SU-DHL-6 (cell line): ENCODE measurements around the gene PLSCR3.

Experiments
- EZH2phosphoT487 ChIP-seq: fragments of 200-600 bp; sonication (generic), shearing (Covaris generic); conservative IDR thresholded peaks from 2 replicates; pipeline ENCODE4 v1.6.1; 2018; ENCODE audit warnings: mild to moderate bottlenecking, antibody characterized with exemption, low read length, moderate library complexity, mixed read lengths
- TF ChIP-seq, protein P1 (sequence below): fragments of 200-600 bp; sonication (generic); IDR thresholded peaks from one replicate; pipeline ENCODE4 v1.5.1; 2017; ENCODE audit warnings: antibody characterized with exemption, mild to moderate bottlenecking, low read length, moderate library complexity; ENCODE audit not compliant: insufficient read depth, poor library complexity, severe bottlenecking

GRCh38 chr17:7438656-7439460 lies 44.5 kb upstream of the PLSCR3 start:
- TF ChIP-seq, protein P1, sequence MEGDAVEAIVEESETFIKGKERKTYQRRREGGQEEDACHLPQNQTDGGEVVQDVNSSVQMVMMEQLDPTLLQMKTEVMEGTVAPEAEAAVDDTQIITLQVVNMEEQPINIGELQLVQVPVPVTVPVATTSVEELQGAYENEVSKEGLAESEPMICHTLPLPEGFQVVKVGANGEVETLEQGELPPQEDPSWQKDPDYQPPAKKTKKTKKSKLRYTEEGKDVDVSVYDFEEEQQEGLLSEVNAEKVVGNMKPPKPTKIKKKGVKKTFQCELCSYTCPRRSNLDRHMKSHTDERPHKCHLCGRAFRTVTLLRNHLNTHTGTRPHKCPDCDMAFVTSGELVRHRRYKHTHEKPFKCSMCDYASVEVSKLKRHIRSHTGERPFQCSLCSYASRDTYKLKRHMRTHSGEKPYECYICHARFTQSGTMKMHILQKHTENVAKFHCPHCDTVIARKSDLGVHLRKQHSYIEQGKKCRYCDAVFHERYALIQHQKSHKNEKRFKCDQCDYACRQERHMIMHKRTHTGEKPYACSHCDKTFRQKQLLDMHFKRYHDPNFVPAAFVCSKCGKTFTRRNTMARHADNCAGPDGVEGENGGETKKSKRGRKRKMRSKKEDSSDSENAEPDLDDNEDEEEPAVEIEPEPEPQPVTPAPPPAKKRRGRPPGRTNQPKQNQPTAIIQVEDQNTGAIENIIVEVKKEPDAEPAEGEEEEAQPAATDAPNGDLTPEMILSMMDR, result no peak
- no peak for TF ChIP-seq EZH2phosphoT487
